K562 treated with DMSO at 1 percent for 48 hours (cell line): ENCODE data around the gene NXNL2. TPM values are rescaled to one million over a fixed set of nuclear protein-coding genes. Genes with fewer than 3 reads are reported as not detected.

Experiments
- total RNA-seq: library from RNA; unstranded; fragments of 300-600 nt; gene quantifications from 2 replicates; pipeline ENCODE4 v1.2.3, GENCODE V29; 2022; ENCODE audit warnings: low replicate concordance; ENCODE audit errors: extremely low read depth

NXNL2 gene
- not detected in 2 replicates for total RNA-seq

GRCh38 chr9:88534456-88535225 is at the start of gene NXNL2:
Gene NXNL2 (plus strand): TSS chr9:88535178. CDS start chr9:88535435, 257 bp downstream.

Other genes with a start within 250 kb of the NXNL2 start
- not detected in 2 replicates for gene SPIN1, start 146.7 kb upstream of the NXNL2 start, total RNA-seq